Activated CD8-positive, alpha-beta memory T cell treated with anti-CD3 and anti-CD28 coated beads, Interleukin-2, amount 50 U/mL, for 48 hours (primary cell): ENCODE measurements around the gene LONRF2.
"Not testable (repeated sequence)": the region's sequence is repeated elsewhere in the genome, so short reads cannot be mapped to it uniquely, and the experiment has no call there.

ENCODE experiments used
- DNase-seq: peaks from one replicate; pipeline ENCODE4 v3.0.0-alpha.2; 2020

The LONRF2 gene

DNA sequence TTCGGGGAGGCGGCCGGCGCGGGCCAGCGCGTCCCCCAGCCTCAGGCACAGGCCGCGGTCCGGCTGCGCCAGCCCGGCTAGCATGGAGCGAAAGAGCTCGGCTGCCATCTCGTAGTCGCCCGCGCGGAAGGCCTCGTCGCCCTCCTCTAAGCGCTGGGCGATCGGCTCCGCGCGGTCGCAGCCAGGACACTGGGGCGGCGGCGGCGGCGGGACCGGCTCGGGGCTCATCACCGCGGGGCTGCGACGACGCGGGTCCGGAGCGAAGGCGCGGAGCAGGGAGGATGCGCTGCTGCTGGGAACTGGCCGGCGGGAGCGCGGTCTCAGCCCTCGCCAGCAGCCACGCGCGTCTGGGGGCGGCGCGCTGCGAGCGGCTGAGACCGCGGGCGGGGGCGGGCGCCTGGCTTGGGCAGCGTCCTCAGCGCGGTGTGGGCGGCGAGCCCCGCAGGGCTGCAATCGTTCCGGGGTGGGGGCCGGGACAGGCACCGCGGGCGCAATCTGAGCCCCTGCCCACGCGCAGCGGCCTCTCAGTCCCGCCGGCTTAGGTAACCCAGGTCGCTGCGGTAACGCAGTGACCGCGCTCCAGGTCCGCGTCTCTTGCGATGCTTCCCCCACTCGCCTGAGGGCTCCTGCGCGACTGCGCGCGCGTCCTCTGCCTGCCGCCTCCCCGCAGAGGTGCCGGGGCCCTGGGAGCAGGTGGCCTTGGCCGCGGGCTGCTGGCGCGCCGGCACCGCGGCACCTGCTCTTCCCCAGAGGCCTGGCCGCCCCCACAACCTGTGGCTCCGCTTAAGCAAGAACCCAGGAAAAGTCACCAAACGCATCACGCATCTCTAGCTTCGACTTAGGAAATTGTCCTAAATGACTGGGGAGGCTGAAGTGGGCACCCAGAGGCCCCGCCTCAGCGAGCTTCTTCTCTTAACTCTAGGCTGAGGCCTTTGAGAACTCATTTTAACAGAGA lies at the start of gene LONRF2:
Gene LONRF2 (minus strand): TSS at position 636 of the 955 bp plus-strand sequence. CDS start 408 bp downstream, at position 228.
- peak; percentile 55 for DNase-seq

DNA sequence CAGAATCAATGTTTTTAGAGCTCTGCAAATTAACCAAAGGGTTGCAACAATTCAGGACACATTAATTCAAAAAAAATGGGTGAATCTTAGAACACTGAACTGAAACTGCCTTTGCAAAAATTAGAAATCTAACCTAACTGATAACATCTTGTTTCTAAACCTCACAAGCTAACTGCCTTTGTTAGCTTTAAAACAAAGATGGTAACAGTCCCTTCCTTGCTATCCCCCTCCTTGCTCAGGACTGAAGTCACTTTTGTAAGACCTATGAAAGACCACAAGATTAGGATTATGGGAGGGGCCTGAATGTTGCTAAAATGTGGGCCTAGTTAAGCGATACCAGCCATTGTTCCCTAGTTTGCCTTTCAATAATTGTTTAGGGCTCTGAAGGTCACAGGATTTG lies 44.9 kb upstream of the LONRF2 start:
- DNase-seq = no peak

- DNase-seq = no peak
Observed at GRCh38 chr2:100365434-100365833, 43.1 kb upstream of the LONRF2 start.

- not testable (repeated sequence) for DNase-seq
Observed at GRCh38 chr2:100362269-100362668, 40.0 kb upstream of the LONRF2 start.

- no peak for DNase-seq
Observed at GRCh38 chr2:100359576-100359975, 37.3 kb upstream of the LONRF2 start.

DNA sequence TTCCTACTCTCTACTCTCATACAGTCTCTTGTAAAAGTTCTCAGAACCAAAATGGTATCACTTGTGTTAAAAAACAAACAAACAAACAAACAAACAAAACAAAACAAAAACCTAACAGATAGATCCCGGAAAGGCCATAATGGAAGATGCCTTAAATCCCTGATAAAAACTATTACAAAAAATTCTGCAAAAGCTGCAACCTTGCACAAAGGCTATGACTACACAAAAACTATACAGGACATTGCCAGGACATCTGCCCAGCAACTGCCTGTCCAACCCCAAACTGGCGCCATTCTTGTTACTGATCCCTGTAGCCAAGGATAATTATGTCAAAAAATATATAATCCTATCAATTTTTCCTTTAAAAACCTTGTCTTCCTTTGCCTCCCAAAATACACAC lies 36.3 kb upstream of the LONRF2 start:
- DNase-seq = no peak

- no peak for DNase-seq
Observed at GRCh38 chr2:100352521-100352920, 30.2 kb upstream of the LONRF2 start.

DNA sequence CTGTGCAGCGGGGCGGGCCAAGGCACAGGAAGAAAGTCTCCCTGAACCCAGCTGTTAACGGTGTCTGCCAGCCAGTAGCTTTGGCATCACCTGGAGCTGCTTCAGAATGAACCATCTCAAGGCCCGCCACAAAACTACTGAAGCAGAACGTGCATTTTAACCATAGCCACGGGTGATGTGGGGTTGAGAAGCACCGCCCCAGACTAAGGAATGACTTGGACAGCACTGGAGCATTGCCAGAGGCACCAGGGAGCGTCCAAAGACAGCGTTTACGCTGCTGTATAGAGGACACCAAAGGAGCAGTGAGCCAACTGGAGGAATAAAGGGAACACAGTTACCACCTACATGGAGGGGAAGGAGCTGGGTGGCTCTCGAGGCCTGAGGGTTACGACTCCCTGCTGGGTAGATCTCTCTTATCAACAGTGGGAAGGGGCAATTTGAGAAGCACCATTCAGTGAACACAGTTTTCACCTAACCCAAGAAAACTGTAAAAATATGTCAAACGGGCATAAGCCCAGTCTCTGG lies 28.4 kb upstream of the LONRF2 start:
- DNase-seq = no peak

DNA sequence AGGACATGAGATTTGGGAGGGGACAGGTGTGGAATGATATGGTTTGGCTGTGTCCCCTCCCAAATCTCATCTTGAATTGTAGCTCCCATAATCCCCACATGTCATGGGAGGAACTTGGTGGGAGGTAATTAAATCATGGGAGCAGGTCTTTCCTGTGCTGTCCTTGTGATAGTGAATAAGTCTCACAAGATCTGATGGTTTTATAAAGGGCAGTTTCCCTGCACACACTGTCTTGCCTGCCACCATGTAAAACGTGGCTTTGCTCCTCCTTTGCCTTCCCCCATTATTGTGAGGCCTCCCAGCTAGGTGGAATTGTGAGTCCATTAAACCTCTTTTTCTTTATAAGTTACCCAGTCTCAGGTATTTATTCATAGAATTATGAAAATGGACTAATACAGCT lies 22.8 kb upstream of the LONRF2 start:
- DNase-seq = not testable (repeated sequence)

DNA sequence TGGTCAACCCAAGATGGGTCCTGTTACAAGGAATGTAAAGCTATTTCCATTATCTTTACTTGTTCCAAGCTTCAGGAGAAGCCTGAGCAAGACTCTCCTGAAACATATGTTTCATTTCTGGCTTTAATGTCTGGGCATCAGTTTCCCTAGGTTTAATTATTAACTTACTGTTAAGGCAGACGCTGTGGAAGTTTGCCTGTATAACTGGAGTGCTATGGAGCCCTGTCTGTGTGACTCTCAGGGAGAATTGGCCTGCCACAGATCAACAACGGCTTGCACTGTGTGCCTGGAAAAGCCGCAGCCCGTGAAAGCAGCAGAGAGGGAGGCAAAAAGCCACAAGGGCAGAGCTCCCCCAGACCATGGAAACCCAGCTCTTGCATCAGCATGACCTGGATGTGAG lies 22.1 kb upstream of the LONRF2 start:
- no peak for DNase-seq

GRCh38 chr2:100342466-100342865 lies 20.2 kb upstream of the LONRF2 start:
- DNase-seq = not testable (repeated sequence)

DNA sequence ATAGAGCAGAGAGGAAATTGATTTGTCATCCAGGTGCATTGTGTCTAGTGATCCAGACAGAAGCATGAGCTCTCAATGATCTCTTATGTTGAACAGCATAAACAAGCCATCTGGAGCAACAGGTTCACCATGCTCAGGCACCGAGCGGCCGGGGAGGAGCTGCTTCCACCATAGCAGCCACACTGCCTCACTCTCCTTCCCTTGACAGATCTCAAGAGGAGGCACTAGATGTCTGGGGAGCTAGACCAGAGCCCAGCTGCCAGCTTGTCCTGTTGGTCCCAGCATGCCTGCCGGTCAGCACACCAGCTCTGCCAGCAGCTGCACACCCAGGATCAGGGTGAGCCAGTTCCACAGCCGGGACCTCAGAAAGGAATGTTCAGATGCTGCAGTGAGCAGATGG lies 17.5 kb upstream of the LONRF2 start:
- no peak for DNase-seq

GRCh38 chr2:100334929-100335328 lies 12.6 kb upstream of the LONRF2 start:
- no peak for DNase-seq

GRCh38 chr2:100327742-100328141 lies 5.4 kb upstream of the LONRF2 start:
- no peak for DNase-seq

DNA sequence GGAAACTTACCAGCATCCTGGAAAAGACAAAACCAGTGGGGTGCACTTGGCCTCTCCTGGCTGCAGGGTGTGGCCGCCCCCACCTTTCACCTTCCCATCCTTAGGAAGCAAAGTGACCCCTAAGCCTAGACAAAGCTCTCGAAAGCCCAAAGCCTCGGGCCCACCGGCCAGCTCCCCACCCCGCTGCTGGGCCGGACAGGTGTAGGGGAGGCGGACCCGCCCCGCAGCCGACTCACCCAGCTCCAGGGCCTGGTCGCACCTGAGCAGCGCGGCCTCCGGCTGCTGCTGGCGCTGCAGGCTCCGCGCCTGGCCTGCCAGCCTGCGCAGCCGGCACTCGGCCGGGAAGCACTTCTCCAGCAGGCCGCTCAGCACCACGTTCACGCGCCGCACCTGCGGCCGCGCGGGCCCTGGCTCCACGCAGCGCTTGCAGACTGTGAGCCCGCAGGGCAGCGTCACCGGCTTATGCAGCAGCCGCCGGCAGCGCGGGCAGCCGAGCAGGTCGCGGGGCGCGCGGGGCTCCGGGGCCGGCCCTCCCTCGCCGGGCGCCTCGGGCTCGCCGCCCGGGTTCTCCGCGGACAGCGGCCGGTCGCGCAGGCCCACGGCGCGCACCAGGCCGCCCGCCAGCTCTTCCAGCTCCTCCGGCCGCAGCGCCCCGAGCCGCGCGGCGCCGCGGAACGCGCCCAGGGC lies 979 bp downstream of the LONRF2 start:
- DNase-seq = peak; percentile 56

DNA sequence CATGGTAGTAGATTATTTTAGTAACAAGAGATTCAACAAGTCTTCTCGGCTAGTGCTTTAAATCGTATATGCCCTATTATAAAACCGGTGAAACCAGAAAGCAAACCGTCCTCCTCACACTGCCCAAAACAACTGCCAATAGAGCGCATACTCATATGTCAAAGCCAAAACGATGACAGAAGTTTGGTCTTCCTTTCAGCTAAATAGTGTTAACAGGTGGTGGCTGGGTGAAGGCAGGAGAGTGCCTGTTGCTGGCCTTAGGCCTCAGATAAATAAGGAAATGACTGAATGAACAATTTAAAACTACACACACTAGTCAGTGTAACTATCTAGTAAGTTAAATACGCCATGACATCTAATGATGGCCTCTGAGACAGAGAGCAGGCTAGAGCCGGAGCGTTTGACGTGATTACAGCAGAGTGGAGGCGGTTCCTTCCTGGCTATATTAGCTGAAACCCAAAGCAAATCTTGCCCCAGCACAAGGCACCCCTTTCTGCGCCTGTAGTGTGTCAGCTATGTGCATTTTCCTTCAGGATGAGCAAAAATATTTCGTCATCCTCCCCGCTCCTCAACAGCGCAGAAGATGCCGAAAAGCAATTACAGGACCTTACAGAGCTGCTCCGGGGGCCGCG lies 1.6 kb downstream of the LONRF2 start:
- no peak for DNase-seq

DNA sequence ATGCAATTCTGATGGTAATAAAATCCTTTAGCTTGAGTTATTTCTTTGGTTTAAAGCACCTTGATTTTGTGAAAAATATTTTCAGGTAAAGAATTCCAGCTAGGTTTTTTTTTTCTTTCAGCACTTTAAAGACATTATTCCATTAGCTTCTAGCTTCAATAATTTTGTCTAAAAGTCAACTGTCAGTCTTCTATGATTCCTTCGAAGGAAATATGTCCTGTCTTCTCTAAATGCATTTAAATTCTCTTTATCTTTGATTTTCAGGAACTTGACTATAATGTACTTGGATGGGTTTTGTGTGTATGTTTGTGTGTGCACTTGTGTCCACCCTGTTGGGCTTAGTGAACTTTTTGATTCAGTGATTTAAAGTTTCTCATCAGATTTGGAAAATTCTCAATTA lies 4.7 kb downstream of the LONRF2 start:
- DNase-seq = no peak

- no peak for DNase-seq
Observed at GRCh38 chr2:100309973-100310719, 12.2 kb downstream of the LONRF2 start.

DNA sequence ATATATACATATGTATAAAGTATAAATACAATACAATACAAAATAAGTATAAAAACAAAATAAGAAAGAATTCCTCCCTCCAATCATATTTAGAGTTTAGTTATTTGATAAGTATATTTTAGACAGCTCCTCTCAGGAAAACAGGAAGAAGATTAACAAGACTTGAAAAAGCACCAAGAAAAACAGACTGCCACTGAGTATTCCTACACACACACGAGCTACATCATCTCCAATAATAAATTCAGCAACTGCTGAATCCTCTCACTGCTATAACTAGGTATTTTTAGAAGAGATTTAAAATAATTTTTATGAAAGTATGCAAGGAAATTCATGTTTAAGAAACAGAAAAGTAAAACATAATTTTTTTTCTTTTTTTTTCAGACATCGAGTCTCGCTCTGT lies 13.0 kb downstream of the LONRF2 start:
- DNase-seq = no peak

DNA sequence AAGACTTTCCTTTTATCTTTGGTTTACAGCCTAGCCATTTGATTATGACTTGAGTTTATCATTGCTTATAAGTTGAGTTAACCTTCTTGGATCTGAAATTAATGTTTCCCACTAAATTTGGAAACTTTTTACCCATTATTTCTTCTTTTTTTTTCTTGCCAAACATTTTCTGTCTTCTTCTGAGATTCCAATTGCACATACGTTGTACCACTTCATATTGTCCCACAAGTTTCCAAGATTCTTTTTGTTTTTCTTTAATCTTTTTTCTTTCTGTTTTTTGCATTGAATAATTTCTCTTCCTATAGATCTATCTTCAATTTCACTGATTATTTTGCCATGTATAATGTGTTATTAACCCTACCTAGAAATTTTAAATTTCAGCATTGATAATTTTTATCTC lies 18.6 kb downstream of the LONRF2 start:
- DNase-seq = no peak

DNA sequence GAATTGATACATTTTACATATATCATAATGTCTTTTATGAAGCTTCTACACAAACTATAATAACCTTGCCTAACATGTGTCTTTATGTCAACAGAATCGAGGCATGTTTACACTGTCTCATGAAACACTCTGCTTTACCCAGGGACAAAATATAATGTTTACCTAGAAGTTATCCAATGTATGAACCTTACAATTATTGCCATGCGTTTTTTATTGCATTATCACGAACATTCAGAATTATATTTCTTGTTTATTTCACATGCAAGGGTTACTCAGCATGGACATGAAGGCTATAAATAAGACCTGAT lies 19.8 kb downstream of the LONRF2 start:
- DNase-seq = no peak

- DNase-seq = no peak
Observed at GRCh38 chr2:100301881-100302584, 20.3 kb downstream of the LONRF2 start.
